ENCODE data around the gene TRIM69.
A peak's percentile ranks its signal among the peaks of the same experiment; 100 is the strongest.
"Not testable (repeated sequence)": the region's sequence is repeated elsewhere in the genome, so short reads cannot be mapped to it uniquely, and the experiment has no call there.

Gene TRIM69

DNA sequence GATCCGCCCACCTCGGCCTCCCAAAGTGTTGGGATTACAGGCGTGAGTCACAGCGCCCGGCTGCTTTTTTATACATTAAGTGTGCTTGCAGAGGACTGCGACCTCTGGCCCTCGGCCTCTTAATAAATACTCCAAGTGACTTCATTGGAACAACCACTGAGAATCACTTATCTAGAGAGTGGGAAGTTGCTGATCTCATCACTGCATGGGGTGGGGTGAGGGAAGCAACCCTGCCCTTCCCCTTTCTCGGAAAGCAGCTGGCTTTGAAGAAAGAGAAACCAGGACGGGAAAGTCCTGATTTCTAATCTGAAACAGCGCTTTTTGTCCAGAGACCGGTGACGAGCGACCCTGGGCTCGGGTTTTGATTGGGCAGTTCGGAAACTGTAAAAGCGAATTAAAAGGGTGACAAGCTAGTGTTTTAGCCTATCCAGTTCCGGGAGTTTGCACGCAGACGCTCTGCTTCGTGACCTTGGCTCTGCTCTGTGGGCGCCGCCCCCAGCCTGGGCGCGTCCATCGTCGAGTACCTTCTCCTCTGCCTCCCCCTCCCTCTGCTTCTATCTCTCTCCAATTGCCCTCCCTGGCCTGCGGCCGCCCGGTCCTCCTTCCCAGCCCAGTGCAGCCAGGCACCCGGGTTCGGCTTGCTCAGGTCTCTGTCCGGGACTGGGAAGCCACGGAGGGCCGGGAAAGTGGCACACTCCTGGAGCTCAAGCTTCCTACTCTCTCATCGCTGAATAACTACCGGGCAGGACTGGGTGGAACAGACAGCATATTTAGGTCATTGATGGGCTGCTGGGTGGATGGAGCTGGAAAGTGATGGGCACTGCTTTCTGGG is 7.5 kb upstream of the TRIM69 start:
- peak; percentile 97 for DNase-seq (ENCODE audit: low spot score)
- CTCF ChIA-PET = interaction anchor here (0.6 kb wide), 1 partner anchor 55 kb away, joined by 3 read pairs; no protein-coding TSS in a partner anchor
- POLR2A ChIA-PET (ENCODE audit: low non-redundant PET) = interaction anchor here (1.3 to 1.4 kb wide), 2 partner anchors 17 to 65 kb away, joined by 4 to 7 read pairs; partner anchors contain the start of genes B2M, PATL2 and SPG11
- H3K27ac ChIP-seq = peak overlapping the region; percentile 97
- TF ChIP-seq, protein P1, sequence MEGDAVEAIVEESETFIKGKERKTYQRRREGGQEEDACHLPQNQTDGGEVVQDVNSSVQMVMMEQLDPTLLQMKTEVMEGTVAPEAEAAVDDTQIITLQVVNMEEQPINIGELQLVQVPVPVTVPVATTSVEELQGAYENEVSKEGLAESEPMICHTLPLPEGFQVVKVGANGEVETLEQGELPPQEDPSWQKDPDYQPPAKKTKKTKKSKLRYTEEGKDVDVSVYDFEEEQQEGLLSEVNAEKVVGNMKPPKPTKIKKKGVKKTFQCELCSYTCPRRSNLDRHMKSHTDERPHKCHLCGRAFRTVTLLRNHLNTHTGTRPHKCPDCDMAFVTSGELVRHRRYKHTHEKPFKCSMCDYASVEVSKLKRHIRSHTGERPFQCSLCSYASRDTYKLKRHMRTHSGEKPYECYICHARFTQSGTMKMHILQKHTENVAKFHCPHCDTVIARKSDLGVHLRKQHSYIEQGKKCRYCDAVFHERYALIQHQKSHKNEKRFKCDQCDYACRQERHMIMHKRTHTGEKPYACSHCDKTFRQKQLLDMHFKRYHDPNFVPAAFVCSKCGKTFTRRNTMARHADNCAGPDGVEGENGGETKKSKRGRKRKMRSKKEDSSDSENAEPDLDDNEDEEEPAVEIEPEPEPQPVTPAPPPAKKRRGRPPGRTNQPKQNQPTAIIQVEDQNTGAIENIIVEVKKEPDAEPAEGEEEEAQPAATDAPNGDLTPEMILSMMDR (conservative IDR thresholded peaks at IDR 0.05; ENCODE audit: low read depth) = no peak

DNA sequence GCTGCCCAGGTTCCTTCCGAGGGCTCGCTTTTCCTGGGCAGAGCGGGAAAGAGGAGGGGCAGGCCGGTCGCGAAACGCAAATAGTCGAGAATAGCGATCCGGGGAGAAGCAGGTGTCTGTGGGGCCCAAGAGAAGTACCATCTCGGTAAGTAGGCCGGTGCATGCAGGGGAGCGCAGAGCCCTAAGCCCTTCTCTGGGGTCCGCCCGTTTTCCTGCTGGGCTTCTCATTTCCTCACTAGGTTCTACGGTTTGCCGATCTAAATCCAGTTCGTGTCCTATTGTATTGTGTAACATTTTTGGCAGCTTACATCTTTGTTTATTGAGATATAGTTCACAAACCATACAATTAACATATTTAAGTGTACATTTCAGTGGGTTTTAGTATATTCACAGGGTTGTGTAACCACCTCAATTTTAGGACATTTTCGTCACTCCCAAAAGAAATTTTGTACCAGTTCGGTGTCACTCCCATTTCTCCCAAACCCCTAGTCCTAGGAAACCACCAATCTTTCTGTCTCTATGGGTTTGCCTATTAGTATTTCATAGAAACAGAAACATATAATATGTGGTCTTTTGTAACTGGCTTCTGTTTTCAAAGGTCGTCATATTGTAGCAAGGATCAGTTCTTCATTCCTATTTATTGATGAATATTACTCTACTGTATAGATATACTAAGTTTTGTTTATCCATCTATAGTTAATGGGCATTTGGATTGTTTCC is 6.8 kb upstream of the TRIM69 start:
- ChIA-PET CTCF (no interaction called here), POLR2A (ENCODE audit: low non-redundant PET) (interaction anchor here (1.4 kb wide), 1 partner anchor 18 kb away, joined by 7 read pairs; the partner anchor contains the start of genes B2M and PATL2)
- TF ChIP-seq, protein P1 (conservative IDR thresholded peaks at IDR 0.05; ENCODE audit: low read depth) = no peak
- peak overlapping the region; percentile 97 for H3K27ac ChIP-seq
- no peak for DNase-seq (ENCODE audit: low spot score)

DNA sequence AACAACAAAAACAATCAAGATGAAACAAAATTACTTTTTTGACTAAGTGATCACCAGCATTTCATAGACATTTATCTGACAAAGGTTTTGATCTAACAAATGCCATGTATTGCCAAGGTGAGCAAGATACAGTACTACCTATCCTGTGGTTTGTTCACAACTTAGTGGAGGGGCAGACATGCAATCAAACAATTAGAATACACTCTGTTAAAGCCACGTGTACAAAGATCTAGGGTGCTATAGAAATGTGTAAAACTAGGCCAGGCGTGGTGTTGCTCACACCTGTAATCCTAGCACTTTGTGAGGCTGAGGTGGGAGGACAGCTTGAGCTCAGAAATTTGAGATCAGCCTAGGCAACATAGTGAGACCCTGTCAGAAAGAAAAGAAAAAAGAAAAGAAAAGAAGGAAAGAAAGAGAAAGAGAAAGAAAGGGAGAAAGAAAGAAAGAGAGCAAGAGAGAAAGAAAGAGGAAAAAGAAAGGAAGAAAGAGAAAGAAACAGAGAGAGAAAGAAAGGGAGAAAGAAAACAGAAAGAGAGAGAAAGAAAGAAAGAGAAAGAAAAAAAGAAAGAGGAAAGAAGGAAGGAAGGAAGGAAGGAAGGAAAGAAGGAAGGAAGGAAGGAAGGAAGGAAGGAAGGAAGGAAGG is 1.4 kb upstream of the TRIM69 start:
- POLR2A ChIA-PET (ENCODE audit: low non-redundant PET) = no interaction called here
- no peak overlapping the region for H3K27ac ChIP-seq
- DNase-seq (ENCODE audit: low spot score) = no peak
- CTCF ChIA-PET = interaction anchor here (1.6 kb wide), 1 partner anchor 142 kb away, joined by 4 read pairs; no protein-coding TSS in a partner anchor
- TF ChIP-seq, protein P1 (conservative IDR thresholded peaks at IDR 0.05; ENCODE audit: low read depth) = no peak

DNA sequence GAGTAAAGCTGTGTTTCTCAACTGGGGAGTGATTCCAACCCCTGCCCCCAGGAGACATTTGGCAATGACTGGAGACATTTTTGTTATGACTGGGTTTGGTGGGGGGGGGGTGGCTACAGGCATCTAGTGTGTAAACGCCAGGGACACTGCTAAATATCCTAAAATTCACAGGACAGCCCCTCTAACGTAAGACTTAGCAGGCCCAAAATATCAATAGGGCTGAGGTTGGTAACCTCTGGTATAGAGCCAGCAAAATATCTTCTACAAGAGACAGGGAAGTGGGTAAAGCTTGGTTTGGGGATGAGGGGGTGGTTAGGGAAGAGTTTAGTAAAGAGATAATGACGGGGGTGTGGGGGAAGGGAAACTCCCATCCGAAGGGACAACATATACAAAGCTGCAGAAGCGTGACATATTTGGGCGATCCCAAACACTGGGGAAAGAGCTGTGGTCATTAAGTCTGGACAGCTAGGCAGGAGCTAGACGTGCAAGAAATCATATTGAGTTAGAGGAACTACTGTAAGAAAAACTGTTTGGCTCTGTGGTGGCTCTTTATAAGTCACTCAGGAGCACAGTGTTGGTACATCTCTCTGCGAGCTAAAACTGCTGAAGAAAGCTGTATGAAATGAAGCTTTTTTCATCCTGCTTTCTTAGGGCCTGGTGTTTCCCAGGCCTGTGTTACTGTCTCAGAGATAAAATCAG is 697 bp upstream of the TRIM69 start:
- H3K27ac ChIP-seq = no peak overlapping the region
- CTCF ChIA-PET = interaction anchor here (0.9 to 1.6 kb wide), 4 partner anchors 24 to 150 kb away, joined by 3 to 8 read pairs (median 4); no protein-coding TSS in a partner anchor
- TF ChIP-seq, protein P1 (conservative IDR thresholded peaks at IDR 0.05; ENCODE audit: low read depth) = no peak
- DNase-seq (ENCODE audit: low spot score) = no peak
- POLR2A ChIA-PET (ENCODE audit: low non-redundant PET) = no interaction called here

DNA sequence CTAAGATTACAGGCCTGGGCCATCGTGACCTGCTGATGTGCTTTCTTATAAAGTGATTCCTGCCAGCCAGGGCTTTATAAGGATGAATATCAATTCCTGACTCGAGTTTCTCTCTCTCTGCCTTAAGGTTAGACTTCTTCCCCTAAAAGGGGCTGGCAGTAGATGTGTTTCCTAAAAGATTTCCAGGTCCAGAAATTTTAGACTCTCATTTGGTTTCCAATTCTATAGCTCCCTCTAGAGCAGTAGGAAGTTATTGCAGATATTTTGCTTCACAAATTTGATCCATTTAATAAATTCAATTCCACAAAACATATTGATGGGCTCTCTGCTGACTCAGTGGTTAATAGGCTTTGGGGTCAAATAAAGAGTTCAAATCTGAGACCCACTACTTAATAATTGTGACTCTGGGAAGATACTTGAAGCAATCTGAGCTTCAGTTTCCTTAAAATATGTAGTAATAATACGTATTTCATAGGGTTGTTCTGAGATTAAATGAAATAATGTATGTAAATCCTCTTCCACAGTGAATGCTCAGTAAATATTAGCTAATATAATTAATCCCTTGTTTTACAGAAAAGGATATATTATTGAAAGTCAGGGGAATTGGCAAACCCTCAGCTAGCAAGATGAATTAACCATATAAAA is 2.1 kb downstream of the TRIM69 start:
- ChIA-PET POLR2A (ENCODE audit: low non-redundant PET) (no interaction called here), CTCF (interaction anchor here (0.6 to 1.6 kb wide), 7 partner anchors 13 to 153 kb away, joined by 3 to 16 read pairs (median 4); partner anchors contain the start of gene SPG11)
- TF ChIP-seq, protein P1 (conservative IDR thresholded peaks at IDR 0.05; ENCODE audit: low read depth) = peak; percentile 85
- peak; percentile 51 for DNase-seq (ENCODE audit: low spot score)
- H3K27ac ChIP-seq = no peak overlapping the region

DNA sequence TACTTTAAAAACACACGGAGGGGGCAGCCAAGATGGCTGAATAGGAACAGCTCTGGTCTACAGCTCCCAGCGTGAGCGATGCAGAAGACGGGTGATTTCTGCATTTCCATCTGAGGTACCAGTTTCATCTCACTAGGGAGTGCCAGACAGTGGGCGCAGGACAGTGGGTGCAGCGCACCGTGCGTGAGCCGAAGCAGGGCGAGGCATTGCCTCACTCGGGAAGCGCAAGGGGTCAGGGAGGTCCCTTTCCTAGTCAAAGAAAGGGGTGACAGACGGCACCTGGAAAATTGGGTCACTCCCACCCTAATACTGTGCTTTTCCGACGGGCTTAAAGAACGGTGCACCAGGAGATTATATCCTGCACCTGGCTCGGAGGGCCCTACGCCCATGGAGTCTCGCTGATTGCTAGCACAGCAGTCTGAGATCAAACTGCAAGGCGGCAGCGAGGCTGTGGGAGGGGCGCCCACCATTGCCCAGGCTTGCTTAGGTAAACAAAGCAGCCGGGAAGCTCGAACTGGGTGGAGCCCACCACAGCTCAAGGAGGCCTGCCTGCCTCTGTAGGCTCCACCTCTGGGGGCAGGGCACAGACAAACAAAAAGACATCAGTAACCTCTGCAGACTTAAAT is 3.0 kb downstream of the TRIM69 start:
- CTCF ChIA-PET = interaction anchor here (1.0 to 1.3 kb wide), 3 partner anchors 12 to 73 kb away, joined by 3 to 6 read pairs (median 5); no protein-coding TSS in a partner anchor

DNA sequence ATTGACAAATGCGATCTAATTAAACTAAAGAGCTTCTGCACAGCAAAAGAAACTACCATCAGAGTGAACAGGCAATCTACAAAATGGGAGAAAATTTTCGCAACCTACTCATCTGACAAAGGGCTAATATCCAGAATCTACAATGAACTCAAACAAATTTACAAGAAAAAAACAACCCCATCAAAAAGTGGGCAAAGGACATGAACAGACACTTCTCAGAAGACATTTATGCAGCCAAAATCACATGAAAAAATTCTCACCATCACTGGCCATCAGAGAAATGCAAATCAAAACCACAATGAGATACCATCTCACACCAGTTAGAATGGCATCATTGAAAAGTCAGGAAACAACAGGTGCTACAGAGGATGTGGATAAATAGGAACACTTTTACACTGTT is 7.1 kb downstream of the TRIM69 start:
- POLR2A ChIA-PET (ENCODE audit: low non-redundant PET); CTCF ChIA-PET; DNase-seq (ENCODE audit: low spot score); H3K27ac ChIP-seq: not testable (repeated sequence)

More for the DNA sequence above, 3.0 kb downstream of the TRIM69 start:
- POLR2A ChIA-PET (ENCODE audit: low non-redundant PET); H3K27ac ChIP-seq; DNase-seq (ENCODE audit: low spot score): not testable (repeated sequence)

Measured in RWPE1 (cell line).